HepG2 (cell line): ENCODE results near the gene TENM3. TPM values are rescaled to one million over a fixed set of nuclear protein-coding genes. Genes with fewer than 3 reads are reported as not detected.

Experiments used
- ATAC-seq: fragments of 200-7000 bp; cut with Tn5 transposase; 3 replicates; pipeline ENCODE4 v1.9.1; 2020; ENCODE audit warnings: mild to moderate bottlenecking, moderate library complexity
- BruUV-seq: library from RNA; stranded (reverse); fragments of 400-500 nt; replicated peaks from 2 replicates; lab custom pipeline; 2021; lab: Mats Ljungman, UMichigan
- CTCF ChIA-PET: fragments of 300-600 bp; formaldehyde crosslinking; extraction: SDS; loops from one replicate; lab custom pipeline; 2021; ENCODE audit warnings: low total read pairs, inconsistent platforms, low intra/inter-chr PET ratio; lab: Yijun Ruan, JAX
- POLR2A ChIA-PET: fragments of 350-600 bp; sonication (Branson Sonifier 250); formaldehyde crosslinking; loops from one replicate; lab custom pipeline; 2020; ENCODE audit warnings: antibody characterized with exemption, inconsistent platforms; lab: Yijun Ruan, JAX
- DNase-seq: peaks from one replicate; pipeline ENCODE4 v3.0.0-alpha.2; 2015; ENCODE audit warnings: low spot score
- FAIRE-seq: peaks from 3 replicates; lab custom pipeline; 2011; peaks lifted over from hg19 to GRCh38; lab: Jason Lieb, UNC
- H2AFZ ChIP-seq: one replicate; pipeline ENCODE4 v1.6.1; 2011; ENCODE audit warnings: low read length, inconsistent platforms
- H3K27ac ChIP-seq: fragments of 300-600 bp; 3 replicates; pipeline ENCODE4 v1.8.0; 2011; ENCODE audit warnings: mixed run types, mild to moderate bottlenecking, mixed read lengths, low read length, inconsistent platforms; ENCODE audit not compliant: insufficient read depth; ENCODE audit errors: extremely low read length
- H3K27me3 ChIP-seq, 2 experiments: fragments of 200-600 bp in 1 of 2; 2 replicates in 1 of 2; 3 replicates in 1 of 2; pipeline versions ENCODE4 v1.6.0 to v1.8.0; 2011; ENCODE audit warnings: low read length in 2 of 2, mild to moderate bottlenecking in 2 of 2, moderate library complexity in 2 of 2, inconsistent platforms in 1 of 2; ENCODE audit not compliant: insufficient read depth in 2 of 2, control insufficient read depth in 1 of 2
- H3K36me3 ChIP-seq, 2 experiments: fragments of 200-600 bp in 1 of 2; replicated peaks in 1 of 2; 2 replicates in 1 of 2; 3 replicates in 1 of 2; pipeline versions ENCODE4 v1.5.1 to v1.8.0; 2011; ENCODE audit warnings: low read length in 2 of 2, inconsistent platforms in 1 of 2; ENCODE audit not compliant: insufficient read depth in 2 of 2, control insufficient read depth in 1 of 2
- H3K4me1 ChIP-seq: 2 replicates; pipeline ENCODE4 v1.5.1; 2012; ENCODE audit warnings: low read length, inconsistent platforms; ENCODE audit not compliant: insufficient read depth
- H3K4me2 ChIP-seq: 2 replicates; pipeline ENCODE4 v1.6.0; 2011; ENCODE audit warnings: low read depth, low read length, inconsistent platforms
- H3K4me3 ChIP-seq, 3 experiments: fragments of 200-600 bp in 1 of 3; sonication (generic), shearing (Covaris generic) in 1 of 3; replicated peaks in 1 of 3; 2 replicates each; pipeline ENCODE4 v1.5.1; 2011 to 2016; ENCODE audit warnings: low read length in 3 of 3, inconsistent platforms in 2 of 3, low read depth in 2 of 3, mild to moderate bottlenecking in 2 of 3, control low read depth in 1 of 3, mixed read lengths in 1 of 3; ENCODE audit not compliant: insufficient read depth in 1 of 3
- H3K79me2 ChIP-seq: one replicate; pipeline ENCODE4 v1.6.1; 2011; ENCODE audit warnings: low read length, inconsistent platforms; ENCODE audit not compliant: insufficient read depth
- H3K9ac ChIP-seq: 2 replicates; pipeline ENCODE4 v1.6.0; 2011; ENCODE audit warnings: mild to moderate bottlenecking, low read depth, low read length, inconsistent platforms; ENCODE audit not compliant: insufficient read depth
- H3K9me3 ChIP-seq: 2 replicates; pipeline ENCODE4 v1.5.1; 2012; ENCODE audit warnings: mild to moderate bottlenecking, low read length
- H4K20me1 ChIP-seq: 2 replicates; pipeline ENCODE4 v1.6.0; 2011; ENCODE audit warnings: inconsistent platforms, mild to moderate bottlenecking, low read length, moderate library complexity; ENCODE audit not compliant: insufficient read depth
- ARNTL ChIP-seq: sonication (generic); formaldehyde crosslinking; IDR thresholded peaks from 2 replicates; pipeline ENCODE4 v1.4.0; 2020; ENCODE audit warnings: mild to moderate bottlenecking, missing genetic modification reagents
- HOXA5 ChIP-seq: sonication (generic); formaldehyde crosslinking; IDR thresholded peaks from 2 replicates; pipeline ENCODE4 v1.4.0; 2020; ENCODE audit warnings: missing genetic modification reagents
- MED8 ChIP-seq: sonication (generic); formaldehyde crosslinking; IDR thresholded peaks from 2 replicates; pipeline ENCODE4 v1.8.1; 2023; ENCODE audit warnings: mild to moderate bottlenecking, missing genetic modification reagents; ENCODE audit not compliant: insufficient replicate concordance
- SALL1 ChIP-seq: sonication (generic); formaldehyde crosslinking; IDR thresholded peaks from 2 replicates; pipeline ENCODE4 v1.8.0; 2022; ENCODE audit warnings: mild to moderate bottlenecking, missing genetic modification reagents
- UBTF ChIP-seq: sonication (generic); formaldehyde crosslinking; IDR thresholded peaks from 2 replicates; pipeline ENCODE4 v1.4.0; 2020; ENCODE audit warnings: mild to moderate bottlenecking, missing genetic modification reagents
- ZNF280D ChIP-seq: sonication (generic); formaldehyde crosslinking; IDR thresholded peaks from 2 replicates; pipeline ENCODE4 v1.5.1; 2020; ENCODE audit warnings: mild to moderate bottlenecking, missing genetic modification reagents
- ZNF672 ChIP-seq: sonication (generic); formaldehyde crosslinking; IDR thresholded peaks from 2 replicates; pipeline ENCODE4 v1.8.1; 2022; ENCODE audit warnings: missing genetic modification reagents
- ZNF720 ChIP-seq: sonication (generic); formaldehyde crosslinking; IDR thresholded peaks from 2 replicates; pipeline ENCODE4 v1.4.0; 2020; ENCODE audit warnings: missing genetic modification reagents
- WGBS: methylation state at CpG from one replicate; pipeline ENCODE4 v1.1.6; 2017; ENCODE audit warnings: low lambda C conversion rate; 5-methylcytosine and 5-hydroxymethylcytosine counted together
- in situ Hi-C: cut with HindIII; loops from 2 replicates; pipeline ENCODE4 v1.10.0; 2017; ENCODE audit warnings: low pct_unique_long_range_greater_than_20kb; ENCODE audit not compliant: extremely low pct_ligation_motif_present
- intact Hi-C: fragments of 100-400 bp; cut with micrococcal nuclease; formaldehyde crosslinking; loops from one replicate; pipeline ENCODE4 v1.10.0; 2022; ENCODE audit not compliant: unreplicated experiment
- polyA plus RNA-seq, 8 experiments: library from polyadenylated mRNA; depleted of rRNA in 3 of 8; stranded (reverse) in 7 of 8; unstranded in 1 of 8; fragments of >200 nt; fragmentation: Illumina TruSeq in 4 of 8; extraction: Trizol in 4 of 8; gene quantifications; 2 replicates each; pipeline versions ENCODE4 v1.2.1 to v1.2.3, GENCODE V29; 2011 to 2016; ENCODE audit warnings: low read depth in 4 of 8, missing spikeins in 1 of 8, mixed read lengths in 1 of 8; ENCODE audit not compliant: insufficient read depth in 1 of 8
- total RNA-seq, 5 experiments: library from RNA; depleted of rRNA; stranded (reverse); fragments of >200 nt; fragmentation: Illumina TruSeq; extraction: Trizol; gene quantifications; 2 replicates each; pipeline ENCODE4 v1.2.3, GENCODE V29; 2016; ENCODE audit warnings: low read depth in 1 of 5

Gene TENM3
- total and polyA plus RNA-seq, 2 of the 13 experiments (the other 11 are each of a cell fraction or from before 2014, with no cell fraction given), result 0.04 TPM; not detected in 1

GRCh38 chr4:182429896-182430295, 186.7 kb downstream of the TENM3 start:
- Histone ChIP-seq H3K4me2 (no peak overlapping the region), H3K9me3 (no peaks in the 10 kb centered on the region), H3K4me1 (no peaks in the 10 kb centered on the region), H3K9ac (no peak overlapping the region), H3K79me2 (no peaks in the 10 kb centered on the region), H3K4me3 (no peak overlapping the region), H3K36me3 (no peaks in the 10 kb centered on the region), H2AFZ (no peak overlapping the region), H3K27ac (no peak overlapping the region), H4K20me1 (no peaks in the 10 kb centered on the region), H3K27me3 (no peaks in the 10 kb centered on the region; a peak in 1 of 5 replicates)
- in situ Hi-C loops (no loop called here), intact Hi-C loops (no loop called here)
- POLR2A ChIA-PET, result no interaction called here
- no peak for DNase-seq
- CTCF ChIA-PET, result no interaction called here
- no peak for ATAC-seq
- TF ChIP-seq HOXA5 (CRISPR knock-in tag), result no peak
- TF ChIP-seq ZNF280D (CRISPR knock-in tag), result no peak
- no peak for TF ChIP-seq ARNTL (CRISPR knock-in tag)
- TF ChIP-seq SALL1 (CRISPR knock-in tag), result no peak
- no peak for FAIRE-seq
- no TSS peak for BruUV-seq
- 52% methylated on average over 8 of the region's 8 CpGs for WGBS

- CTCF ChIA-PET, result no interaction called here
Observed at GRCh38 chr4:182432819-182433218, 189.6 kb downstream of the TENM3 start.

More at GRCh38 chr4:182432819-182433218, 189.6 kb downstream of the TENM3 start:
- in situ Hi-C loops (no loop called here), intact Hi-C loops (no loop called here)
- H3K4me3 ChIP-seq, result no peak overlapping the region
- H3K36me3 ChIP-seq, result no peaks in the 10 kb centered on the region
- FAIRE-seq (no peak), DNase-seq (no peak), ATAC-seq (no peak)
- H3K9me3 ChIP-seq, result no peaks in the 10 kb centered on the region
- H3K4me2 ChIP-seq, result no peak overlapping the region
- no TSS peak for BruUV-seq
- no peak for TF ChIP-seq UBTF (CRISPR knock-in tag)
- TF ChIP-seq MED8, result no peak
- TF ChIP-seq ZNF720, result no peak
- no peak for TF ChIP-seq ZNF672 (CRISPR knock-in tag)
- H3K27me3 ChIP-seq, result peaks cover 0 to 4% of the 10 kb centered on the region in 2 experiments; a peak in 1 of 5 replicates
- POLR2A ChIA-PET, result no interaction called here
- H2AFZ ChIP-seq, result no peak overlapping the region
- WGBS, result 0% methylated on average over 1 of the region's 1 CpG
- no peaks in the 10 kb centered on the region for H3K4me1 ChIP-seq
- no peak overlapping the region for H3K9ac ChIP-seq
- H3K27ac ChIP-seq, result no peak overlapping the region
- no peaks in the 10 kb centered on the region for H3K79me2 ChIP-seq
- H4K20me1 ChIP-seq, result no peaks in the 10 kb centered on the region
